NCI-H187 (cell line): ENCODE data around the gene EXOC3.
"Not testable (repeated sequence)": the region's sequence is repeated elsewhere in the genome, so short reads cannot be mapped to it uniquely, and the experiment has no call there.

Source experiments
- DNase-seq, 2 experiments: peaks; one replicate each; lab custom pipeline; 2025; lab: John Stamatoyannopoulos, UW

EXOC3 gene

DNA sequence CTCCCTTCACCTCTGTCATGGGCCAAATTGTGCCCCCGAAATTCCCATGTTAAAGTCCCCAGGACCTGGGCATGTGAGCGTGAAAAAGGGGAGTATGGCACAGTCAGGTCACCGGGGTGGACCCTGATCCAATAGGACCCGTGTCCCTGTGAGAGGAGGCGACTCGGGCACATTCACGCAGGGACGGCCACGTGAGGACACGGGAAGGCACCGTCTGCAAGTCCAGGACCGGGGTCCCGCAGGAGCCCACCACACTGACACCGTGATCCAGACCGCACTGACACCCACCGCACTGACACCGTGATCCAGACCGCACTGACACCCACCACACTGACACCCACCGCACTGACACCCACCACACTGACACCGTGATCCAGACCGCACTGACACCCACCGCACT is 43.6 kb downstream of the EXOC3 start:
- not testable (repeated sequence) for DNase-seq

DNA sequence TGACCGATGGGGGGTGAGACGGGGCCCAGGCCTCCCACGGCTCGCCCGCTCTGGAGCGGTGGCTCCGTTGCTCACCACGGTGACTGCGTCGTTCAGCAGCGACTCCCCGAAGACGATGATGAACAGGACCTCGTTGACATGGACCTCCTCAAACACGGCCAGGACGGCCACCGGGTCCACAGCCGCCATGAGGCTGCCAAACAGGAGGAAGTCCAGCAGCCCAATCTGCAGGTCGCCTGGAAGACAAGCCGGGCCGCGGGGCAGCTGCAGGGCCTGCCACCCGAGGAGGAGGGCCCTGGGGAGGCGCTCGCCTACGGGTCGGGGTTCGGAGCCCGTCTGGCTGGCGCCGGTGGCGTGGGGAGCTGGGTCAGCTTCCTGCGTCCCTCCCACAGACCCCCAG is 45.3 kb downstream of the EXOC3 start:
- DNase-seq: no peak

DNA sequence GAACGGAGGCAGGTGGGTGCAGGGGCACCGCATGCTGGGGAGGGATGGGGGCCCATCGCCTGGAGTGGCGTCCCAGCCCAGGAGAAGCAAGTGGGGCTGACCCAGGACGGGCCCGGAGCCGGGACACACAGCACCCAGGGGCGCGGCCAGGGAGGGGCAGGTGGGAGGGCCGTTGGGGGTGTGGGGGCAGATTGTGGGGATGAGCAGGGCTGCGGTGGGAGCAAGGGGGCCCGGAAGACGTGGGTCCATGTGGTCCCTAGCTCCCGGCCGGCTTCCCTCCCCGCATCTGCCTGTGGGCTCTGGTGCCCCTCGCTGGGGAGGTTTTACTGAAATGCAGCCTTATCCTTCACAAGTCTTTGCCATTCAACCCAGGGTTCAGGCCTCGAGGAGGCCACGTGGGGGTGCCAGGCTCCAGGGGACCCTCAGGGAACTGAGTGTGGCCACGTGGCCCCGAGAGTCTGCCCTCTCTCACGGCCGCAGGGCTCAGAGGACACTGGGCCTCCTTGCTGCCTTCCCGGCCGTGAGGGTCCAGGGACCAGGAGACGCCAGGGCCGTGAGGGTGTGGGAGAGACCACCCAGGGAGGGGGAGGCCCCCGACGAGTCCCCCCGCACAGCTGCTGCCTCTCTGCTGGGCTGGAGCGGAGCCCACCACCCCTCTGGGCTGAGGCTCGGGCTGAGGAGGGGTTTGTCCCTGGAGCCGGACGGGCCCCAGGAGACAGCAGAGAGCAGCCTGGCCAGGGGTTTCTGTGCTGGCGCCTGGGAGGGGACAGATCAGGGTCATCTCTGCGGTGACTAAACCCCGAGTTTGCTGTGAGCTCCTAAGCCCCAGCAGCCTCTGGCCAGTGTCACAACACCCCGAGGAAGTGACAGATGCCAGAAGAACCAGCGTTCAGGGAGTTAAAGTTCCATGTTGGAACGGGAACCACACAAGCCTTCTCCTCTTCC is 46.0 kb downstream of the EXOC3 start:
- DNase-seq: no peak

DNA sequence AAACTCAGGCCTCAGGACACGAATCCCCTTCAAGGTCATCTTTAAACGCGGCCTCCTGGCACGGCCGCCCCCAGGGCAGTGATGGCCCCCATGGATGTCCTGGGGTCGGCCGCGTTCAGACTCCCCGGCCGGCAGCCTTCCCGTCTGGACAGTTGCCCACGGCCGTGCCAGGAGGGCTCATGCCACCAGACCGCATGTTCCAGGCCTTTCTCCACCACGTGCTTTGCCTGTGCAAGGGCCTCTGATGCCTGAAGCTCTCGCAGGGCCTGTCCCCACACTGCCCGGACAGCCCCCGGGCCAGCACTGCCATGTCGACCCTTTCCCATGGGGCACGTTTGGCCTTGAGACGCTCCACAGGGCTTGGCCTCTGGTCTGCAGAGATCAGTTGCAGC is 46.7 kb downstream of the EXOC3 start:
- no peak for DNase-seq

DNA sequence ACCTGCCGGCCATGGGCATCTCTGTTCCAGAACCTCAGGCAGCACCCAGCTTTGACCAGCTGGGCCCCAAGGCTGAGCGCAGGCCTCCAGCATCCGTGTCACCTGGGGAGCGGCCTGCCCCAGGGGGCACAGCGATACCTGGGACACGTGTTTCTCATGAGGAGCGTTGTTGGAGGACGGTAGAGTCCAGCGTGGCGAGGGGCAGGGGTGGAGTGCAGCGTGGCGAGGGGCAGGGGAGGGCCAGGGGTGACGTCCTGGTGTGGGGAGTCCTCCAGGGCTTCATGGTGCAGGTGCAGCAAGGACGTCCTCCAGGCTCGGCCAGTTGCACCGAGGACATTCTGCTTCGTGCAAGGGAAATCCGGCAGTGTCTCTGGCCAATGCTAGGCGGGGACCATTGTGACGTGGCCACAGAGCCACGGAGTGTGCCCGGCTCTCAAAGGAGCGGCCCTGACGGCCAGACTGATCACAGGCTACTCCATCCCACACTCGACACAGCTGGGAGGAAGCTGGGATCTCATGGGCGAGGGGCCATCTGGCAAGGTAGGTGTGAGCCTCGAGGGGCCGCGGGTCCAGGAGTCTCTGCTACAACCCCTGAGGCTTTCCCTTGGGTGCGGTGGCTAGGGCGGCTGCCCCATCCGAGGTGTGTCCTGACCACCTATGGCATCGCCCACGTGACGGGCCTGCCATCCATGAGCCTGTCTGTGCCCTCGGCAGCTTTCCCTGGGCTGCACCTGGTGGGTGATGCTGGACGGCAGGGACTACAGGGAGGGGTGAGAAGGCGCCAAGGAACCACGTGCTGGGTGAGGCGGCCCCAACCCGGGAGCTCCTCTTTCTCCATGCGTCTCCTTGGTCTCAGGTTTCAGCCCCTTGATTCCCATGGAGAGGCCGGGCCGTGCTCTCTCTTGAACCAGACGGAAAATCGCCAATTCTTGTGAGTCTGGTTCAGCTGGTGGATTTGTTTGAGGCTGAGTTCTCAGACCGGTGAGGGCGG is 47.4 kb downstream of the EXOC3 start:
- peak; percentile 31 to 61 for DNase-seq

DNA sequence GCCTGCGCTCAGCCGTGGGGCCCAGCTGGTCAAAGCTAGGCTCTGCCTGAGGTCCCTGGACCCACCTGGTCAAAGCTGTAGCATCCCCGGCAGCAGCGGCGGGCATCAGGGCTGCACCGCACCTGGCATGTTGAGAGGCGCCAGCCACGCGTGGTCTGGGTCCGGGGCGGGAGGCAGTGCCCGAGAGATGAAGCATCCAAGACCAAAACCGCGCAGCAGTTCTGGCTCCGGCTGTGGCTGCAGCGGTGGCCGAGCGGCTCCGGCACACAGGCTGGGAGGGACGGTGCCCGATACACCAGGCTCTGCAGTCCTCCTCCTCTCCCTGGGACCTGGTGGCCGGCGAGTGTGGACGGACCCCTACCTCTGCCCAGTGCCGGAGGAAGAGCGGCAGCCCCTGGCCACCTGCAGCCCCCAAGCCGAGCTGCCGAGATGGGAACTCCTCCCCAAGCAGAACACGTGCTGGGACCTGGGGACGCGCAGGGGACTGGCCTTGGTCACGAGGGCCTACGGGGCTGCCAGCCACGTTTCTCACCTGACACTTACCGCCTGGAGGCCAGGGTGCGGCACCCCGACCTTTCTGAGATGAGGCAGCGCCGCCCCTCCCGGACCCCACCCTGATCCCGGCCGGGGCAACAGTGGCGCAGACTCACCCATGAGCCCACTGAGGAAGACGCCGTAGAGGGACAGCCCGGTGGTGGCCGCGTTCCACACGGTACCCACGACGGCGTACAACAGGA is 48.3 kb downstream of the EXOC3 start:
- DNase-seq: no peak

DNA sequence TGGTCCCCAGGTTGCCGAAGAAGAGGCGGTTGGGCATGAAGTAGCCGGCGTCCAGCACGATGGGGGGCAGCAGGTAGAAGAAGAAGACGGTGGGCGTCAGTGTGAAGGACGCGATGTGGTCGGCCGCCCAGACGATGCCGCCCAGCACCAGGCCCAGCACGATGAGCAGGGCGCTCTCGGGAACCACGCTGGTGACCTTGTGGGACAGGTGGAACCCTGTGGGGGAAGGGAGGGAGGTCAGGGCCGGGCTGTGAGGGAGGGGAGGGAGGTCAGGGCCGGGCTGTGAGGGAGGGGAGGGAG is 48.8 kb downstream of the EXOC3 start:
- no peak for DNase-seq

DNA sequence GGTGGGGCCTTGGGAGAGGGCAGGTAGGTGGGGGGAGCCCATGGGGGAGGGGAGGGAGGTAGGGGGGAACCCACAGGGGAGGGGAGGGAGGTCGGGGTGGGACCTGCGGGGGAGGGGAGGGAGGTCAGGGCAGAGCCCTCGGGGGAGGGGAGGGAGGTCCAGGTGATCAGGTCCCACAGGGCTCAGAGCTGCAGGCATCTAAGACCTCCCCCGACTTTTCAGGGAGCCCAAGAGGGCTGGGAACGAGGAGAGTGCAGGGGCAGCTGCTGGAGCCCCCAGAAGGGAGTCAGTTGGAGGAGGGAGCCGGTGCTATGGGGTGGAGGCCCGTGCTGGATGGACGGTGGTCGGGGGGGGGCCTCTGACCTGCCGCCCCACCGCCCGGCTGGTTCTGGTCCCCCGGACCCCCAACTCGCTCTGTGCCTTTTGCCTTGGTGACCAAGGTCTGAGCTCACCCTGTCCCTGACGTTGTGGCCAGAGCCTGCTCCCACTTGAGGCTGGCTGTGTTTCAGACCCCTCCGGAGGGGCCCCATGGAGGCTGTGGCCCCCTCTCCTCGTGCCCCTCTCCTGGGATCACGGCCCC is 49.4 kb downstream of the EXOC3 start:
- no peak for DNase-seq

DNA sequence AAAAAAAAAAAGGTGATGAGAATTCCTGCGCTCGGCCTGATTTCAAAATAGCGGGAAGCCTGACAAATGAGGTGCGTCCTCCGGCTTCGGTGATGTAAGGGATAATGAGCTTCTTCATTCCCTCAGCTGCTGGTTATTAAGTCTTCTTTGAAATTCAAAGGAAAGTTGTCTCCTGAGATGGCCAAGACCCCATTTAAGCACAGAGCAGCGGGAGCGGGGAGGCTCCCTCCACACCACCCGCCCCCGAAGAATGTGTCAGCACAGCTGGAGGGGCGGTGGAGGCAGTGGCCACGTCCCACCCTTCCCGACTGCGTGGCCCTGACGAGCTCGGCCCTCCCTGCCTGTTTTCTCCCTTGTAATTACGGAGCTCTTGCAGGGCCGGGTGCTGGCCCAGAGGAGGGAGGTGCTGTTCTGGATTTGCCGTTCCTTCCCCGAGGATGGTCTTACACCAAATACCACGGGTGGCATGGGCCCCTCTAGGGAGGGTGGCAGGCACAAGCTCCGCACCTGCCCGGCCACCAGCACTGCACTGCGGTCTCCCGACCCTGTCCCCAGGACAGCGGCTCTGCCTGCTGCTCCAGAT is 50.2 kb downstream of the EXOC3 start:
- DNase-seq: no peak

DNA sequence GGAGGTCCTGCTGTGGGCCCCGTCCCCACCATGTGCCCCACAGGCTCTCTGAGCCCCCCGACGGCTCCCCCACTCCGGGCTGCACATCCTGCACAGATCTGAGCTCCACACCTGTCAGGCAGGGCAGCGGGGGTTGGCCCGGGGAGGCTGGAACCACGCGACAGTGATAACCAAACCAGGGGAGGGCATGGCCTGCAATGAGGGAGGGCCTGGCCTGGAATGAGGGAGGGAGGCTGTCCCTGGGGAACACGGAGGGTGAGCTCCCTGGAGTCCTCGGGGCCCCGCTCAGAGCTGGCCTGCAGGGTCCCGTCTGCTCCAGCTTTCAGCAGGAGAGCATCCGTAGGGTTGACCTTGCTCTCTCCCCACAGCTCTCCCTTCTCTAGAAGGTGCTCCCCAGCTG is 50.8 kb downstream of the EXOC3 start:
- DNase-seq: no peak

DNA sequence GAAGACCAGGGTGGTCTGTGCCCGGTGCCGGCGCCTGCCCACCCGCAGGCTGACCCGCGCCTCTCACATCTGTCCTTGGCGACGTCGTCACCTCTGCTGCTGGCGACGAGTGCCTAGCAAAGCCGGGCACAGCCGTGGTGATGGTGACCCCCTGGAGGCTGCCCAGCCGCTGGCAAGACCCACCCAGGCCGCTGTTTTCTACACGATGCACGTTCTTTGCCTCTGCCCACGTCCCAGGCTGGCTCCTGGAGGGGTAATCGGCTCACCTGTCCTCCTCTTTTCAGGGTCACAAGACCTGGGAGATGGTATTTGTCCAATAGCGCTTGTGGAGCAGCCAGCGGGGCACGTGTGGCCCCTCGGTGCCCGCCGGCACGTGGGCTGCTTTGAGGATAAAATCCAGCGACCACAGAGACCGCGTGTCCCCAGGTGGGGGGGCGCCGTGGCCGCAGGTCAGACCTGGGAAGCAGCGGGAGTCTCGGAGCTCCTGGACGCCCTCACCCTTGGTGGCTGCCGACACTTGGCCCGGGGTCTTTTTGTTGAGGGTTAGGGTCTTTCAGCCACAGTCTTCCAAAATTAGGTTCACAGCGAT is 51.8 kb downstream of the EXOC3 start:
- no peak for DNase-seq

DNA sequence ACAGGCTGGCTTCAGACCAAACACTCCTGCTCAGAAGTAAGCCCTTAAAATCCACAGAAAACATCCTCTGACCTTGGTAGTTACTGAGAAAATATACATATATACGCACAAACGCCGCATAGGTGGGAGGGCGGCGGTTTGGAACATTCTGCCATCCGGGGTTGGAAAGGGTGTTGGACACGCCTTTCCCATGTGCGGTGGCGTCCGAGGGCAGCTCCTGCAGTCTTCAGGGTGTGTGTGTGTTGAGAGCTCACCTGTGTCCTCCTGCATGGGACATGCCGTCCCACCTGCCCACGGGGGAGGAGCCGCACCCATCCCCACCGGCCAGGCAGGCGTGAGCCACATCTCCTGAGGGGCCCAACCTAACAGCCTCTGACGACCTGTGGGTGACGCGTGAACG is 53.1 kb downstream of the EXOC3 start:
- DNase-seq: no peak

DNA sequence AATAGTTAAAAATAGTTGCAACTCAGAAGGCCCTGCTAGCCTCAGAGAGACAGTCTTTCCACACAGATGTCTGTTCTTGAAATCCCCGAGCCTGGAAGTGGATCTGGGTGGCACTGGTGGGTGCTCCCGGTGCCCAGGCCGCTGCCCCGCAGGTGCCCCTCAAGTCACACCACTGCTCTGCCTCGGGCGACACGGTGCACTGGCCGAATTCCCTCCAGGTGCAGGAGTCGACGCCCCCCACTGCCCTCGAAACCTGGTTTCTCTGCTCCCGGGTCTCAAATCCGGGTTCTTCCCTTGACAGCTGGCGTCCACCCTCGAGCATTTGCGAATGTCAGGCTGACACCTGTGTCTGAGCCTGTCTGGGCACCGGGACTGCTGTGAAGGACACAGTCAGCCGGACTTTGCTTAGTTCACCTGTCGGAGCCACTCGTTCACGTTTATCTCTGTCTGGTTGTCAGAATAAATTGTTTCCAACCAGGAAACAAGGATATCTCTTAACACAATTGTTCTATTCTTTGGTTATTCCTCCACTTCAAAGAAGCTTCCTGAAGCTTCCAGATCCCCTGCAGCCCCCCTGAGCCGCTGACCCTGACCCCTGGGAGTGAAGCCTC is 54.2 kb downstream of the EXOC3 start:
- no peak for DNase-seq

DNA sequence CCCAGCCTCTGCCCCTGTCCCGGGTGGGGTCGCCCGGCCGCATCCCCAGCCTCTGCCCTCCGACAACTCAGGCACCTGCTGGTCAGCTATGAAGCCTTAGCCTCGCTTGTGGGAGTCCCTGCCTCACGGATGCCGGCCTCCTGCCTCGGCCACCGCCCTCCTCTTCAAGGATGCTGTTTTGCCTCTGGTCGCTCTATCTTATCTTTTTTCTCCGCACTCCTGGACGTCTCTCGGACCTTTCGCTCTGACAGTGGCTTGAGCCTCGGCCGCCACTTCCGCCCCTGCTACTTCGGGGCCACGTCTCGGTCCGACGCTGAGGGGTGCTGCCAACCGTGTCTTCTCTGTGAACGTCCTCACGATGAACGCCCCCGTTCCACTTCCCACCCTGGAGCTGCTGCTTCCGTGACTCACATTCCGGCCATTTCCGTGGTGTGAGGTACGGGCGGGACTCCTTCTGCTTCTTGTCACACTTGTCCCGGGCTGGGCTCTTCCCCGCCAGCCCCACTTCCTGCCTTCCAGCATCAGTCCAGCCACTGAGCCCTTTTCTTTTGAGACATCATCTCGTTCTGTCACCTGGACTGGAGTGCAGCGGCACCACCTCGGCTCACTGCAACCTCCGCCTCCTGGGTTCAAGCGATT is 55.0 kb downstream of the EXOC3 start:
- no peak for DNase-seq

DNA sequence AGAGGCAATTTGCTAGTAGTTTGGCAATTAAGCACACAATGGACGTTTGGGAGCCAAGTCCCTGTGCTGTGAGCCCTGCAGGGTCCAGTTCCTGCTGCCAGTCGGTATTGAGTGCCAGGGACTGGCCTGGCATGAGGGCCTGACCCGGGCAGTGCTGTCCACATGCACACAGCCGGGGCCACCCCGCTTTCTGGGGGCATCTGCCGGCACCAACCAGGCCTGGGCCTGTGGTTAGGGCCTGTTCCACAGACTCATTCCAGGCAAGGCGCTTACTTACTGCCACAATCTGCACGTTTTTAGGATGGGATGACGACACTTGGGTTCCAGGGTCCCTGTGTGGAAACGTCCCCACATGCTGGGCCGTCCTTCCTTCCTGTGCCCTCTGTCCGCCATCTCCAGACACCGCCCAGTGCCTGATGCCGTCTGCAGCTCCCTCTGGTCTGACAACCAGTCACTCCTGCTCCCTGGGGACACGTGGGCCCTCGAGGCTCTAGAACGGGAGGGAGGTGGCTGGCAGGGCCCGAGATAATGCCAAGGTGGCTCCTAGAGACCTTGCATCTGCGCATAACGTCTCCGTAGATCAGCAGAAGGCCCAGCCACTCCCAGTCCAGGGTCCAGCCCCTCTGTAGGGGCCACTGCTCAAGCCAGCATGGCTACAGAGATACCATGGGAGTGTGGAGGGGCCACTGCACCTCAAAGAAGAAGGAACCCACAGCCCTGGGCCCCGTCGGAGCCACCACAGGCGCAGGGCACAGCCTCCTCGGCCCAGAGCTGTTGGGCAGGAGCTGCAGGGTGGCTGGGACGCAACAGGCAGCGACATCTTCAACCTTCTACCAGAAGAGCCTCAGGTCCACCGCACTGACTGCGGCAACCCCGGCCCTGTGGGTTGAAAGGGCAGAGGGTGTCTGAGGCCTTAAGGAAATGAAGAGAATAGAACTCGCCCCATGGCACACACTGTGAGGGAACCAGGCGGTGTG is 56.5 kb downstream of the EXOC3 start:
- no peak for DNase-seq

DNA sequence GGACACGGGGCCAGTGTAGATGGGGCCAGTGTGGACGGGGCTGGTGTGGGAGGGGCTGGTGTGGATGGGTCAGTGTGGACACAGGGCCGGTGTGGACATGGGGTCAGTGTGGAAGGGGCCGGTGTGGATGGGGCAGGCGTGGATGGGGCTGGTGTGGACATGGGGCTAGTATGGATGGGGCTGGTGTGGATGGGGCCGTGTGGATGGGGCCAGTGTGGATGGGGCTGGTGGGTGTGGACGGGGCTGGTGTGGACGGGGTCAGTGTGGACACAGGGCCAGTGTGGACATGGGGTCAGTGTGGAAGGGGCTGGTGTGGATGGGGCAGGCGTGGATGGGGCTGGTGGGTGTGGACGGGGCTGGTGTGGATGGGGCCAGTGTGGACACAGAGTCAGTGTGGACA is 57.5 kb downstream of the EXOC3 start:
- DNase-seq: no peak

DNA sequence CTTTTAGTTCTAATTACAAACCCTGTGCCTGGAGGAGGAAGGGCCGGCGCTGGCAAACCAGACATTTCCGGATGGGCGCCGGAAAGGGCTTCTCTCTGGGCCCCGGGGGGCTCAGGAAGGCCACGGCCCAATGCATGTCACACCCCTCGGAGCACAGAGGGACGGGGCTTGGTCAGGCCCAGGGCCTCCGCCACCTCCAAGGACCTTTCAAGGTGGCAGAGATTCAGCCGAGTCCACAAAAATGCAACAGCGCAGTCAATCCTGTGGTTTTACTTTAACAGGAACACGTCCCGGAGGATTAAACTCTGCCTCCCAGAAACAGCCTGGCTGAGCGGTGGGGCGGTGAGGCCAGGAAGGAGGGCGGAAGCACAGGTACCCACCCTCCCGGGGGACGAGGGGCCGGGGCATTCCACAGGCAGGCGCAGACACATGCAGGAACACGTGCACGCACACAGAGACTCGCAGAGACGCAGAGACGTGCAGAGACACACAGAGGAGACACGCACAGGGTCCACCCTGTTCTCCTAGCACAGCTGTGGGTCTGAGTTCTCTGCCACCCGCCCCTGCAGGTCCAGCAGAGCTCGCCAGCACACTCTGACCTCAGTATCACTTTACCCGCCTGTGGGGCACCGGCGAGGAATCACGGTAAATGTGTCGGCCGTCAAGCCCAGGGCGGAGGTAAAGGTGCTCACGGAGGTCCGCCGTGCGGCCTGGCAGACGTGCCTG is 58.3 kb downstream of the EXOC3 start:
- no peak for DNase-seq

DNA sequence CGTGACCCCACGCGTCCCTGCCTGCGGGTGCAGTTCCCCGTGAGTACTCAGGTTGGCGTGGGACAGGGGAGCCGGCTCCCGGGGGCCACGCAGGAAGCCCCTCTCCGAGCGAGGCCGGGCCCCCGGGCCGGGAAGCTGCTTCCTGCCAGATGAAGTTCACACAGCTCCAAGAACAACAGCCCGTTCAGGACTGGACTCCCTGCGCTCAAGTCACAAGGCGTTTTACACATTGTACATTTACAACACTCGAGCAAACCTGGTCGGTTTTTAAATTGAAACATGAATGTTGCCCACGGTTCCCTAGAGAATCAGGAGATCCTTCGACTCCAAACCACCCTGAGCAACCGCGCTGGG is 58.8 kb downstream of the EXOC3 start:
- DNase-seq: no peak
